CD4-positive, alpha-beta T cell treated with Interleukin-21 for 1 hour (primary cell): ENCODE results near the gene APBB2.

Experiments used
- DNase-seq: peaks from one replicate; pipeline ENCODE4 v3.0.0-alpha.2; 2020

APBB2 gene

DNA sequence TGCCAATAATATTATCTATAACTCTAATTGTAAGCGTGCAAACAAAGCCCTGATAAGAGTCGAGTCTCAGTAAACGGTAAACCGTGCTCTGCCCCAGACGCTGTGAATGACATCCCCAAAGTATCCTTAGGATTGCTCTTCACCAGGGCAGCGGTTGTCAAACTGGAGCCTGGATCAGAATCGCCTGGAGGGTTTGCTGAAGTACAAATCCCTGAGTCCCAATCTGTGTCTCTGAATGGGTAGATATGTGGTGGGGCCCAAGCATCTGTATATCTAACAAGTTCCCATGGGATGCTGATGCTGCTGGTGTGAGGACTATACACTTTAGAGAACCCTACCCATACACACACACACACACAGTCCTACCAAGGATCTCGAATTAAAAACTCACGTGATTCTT lies 813 bp upstream of the APBB2 start:
- no peak for DNase-seq

DNA sequence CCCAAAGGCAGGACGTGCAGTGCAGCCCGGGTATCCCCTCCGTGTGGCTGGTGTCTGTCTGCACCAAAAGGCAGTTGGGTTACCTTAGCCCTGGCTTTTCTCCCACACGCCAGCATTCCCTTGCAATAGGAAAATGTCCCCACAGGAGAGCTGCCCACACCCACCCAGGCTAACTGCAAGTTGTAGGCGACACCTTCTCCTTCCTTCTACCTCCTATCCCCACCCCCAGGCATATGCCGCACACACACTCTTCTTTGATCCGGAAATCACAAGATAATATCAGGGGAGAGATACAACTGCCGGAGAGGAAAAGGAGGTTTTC lies 444 bp upstream of the APBB2 start:
- DNase-seq: no peak

DNA sequence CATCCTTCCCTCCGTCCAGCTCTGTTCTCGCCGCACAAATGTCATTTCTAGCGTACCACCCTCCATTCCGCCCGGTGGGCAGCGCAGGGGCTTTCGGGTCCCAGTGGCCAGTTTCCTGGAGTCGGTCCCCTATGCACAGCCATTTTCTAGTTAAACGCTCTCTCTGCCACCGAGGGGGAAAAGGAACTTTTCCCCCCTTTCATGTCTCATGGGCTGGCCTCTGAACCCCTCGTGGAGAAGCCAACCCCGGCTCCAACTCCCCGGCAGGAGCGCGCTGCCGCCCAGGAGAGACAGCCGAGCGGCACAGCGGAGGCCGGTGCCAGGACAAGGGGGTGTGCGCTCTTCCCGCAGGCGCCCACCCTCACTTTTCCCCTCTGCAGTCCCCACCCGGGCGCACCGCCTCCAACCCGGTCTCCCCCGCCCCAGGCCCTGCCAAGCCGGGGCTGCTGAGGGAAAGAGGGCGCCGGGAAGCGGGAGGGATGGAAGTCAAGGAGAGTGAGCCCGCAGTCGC lies 662 bp downstream of the APBB2 start:
- DNase-seq: no peak

DNA sequence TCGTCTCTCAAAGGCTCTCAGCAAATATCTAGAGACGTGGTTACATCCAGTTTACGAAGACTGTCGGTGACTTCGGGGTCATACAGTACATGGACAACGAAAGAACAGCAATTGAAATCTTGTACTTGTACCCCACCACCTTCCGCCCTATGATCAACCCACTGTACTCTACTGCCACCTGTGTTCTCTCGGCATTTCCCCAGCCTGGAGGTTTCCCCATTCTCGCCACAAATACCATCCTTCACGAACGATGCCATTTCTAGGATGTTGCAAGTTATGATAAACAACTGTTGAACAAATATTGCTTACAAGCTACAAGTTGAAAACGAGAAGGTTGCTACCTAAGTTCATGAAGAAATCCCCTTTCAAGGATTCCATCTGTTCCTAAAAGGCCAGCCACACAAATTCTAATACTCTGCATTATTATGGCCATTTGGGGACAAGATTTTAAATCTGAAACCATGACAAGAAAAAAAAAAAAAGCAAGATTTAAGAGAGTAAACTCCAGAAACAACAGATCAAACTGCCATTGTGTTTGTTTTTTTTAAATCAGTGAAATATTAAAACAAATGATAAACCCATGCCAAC lies 1.6 kb downstream of the APBB2 start:
- peak; percentile 10 for DNase-seq

DNA sequence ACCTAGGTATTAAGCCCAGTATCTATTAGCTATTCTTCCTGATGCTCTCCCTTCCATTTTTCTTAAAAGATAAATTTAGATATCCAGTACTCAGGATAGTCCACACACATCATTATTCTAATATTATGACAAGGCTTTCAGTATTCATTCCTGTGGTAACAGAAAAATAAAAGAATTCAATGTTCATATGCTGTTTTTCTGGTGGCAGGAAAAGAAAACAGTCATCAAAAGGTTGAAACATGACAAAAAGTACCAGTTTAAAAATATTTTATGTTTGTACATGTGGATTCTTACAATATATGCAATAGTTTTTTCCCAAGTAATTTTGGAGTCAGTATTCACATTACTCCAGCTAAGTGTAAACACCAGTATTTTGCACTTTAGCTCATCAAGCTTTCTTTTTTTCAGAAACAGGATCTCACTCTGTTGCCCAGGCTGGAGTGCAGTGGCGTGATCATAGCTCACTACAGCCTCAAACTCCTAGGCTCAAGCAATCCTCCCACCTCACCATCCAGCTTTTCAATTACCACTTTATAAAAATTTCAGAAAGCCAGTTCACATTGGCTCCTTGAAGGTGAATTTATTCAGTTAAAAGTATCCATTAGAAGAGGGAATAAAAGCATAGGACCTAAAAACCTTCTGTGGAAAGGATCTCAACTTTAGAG lies 2.3 kb downstream of the APBB2 start:
- no peak for DNase-seq

DNA sequence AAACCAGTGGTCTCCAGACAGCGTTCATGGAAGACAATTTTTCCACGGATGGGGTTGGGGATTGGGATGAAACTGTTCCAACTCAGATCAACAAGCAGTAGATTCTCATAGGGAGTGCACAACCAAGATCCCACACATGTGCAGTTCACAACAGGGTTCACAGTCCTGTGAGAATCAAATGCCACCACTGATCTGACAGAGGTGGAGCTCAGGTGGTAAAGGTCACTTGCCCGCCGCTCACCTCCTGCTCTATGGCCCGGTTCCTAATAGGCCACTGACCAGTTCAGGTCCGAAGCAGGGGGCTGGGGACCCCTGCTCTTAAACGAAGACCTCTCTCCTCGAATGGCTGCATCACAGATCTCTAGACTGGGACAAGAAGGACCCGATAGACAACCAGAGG lies 4.4 kb downstream of the APBB2 start:
- no peak for DNase-seq

DNA sequence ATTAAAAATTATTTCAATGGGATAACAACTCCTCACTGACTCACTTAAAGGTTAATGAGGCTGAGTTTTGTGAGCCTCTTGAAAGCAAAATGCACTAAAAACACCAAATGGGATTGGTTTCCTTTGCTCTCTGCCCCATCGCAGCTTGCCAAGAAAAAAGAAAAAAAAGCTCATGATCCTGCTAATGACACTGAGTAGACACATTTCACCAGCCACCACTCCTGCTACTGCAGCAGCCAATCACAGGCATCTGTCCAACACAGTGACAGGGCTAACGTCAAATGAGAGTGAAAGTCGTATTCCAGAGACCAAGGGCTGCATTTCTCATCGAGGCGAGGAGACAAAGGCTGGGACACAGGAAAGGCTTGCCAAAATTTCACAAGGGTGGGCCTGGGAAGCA lies 5.2 kb downstream of the APBB2 start:
- DNase-seq: no peak

DNA sequence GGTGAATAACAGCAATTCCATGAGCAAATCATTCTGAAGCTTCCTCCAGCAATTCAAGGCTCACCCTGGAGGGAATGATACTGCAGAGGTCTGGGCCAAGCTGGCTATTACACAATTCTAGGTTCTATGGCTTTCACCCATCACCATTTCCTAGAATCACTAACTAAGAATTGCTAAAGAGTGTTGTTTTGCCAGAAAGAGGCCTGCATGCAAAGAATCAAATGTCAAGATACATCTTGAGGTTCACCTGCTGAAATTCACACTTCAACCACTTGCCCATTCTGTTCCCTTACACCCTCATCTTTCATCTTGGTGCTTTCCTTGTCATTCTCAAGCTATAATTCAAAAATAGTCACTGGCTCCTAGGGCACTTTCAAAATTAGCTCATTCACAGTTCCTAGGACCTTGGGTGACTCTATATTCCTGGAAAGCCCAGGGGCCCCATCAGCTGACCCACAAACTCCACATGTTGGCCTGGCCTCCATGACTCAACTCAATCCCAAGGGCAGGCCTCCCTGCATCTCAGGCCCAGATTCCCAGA lies 7.0 kb downstream of the APBB2 start:
- no peak for DNase-seq

DNA sequence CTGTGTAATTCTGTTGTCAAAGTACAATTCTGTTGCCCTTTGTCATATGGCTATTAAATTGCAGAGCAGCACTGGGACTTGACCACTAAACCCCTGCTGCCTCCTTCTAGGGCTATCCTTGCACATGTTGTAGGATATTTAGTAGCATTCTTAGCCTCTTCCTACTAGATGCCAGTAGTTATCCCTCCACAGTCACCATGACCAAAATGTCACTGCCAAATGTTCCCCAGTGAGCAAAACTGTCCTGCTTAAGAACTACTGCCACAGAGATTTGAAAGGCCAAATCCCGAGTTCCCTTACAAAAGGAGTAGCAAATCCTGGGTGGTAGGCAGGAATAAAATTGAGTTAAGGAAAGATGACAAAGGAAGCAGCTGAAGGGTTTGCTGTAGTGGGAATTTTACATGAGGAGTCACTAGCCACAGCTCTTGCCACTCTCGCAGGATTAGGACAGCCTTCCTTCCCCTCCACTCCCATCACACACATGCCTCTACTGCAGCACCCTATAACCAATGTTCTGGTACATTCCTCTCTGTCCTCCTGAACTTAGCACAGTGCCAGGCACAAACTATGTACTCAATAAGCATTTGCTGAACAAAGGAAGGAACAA lies 8.4 kb downstream of the APBB2 start:
- DNase-seq: no peak

DNA sequence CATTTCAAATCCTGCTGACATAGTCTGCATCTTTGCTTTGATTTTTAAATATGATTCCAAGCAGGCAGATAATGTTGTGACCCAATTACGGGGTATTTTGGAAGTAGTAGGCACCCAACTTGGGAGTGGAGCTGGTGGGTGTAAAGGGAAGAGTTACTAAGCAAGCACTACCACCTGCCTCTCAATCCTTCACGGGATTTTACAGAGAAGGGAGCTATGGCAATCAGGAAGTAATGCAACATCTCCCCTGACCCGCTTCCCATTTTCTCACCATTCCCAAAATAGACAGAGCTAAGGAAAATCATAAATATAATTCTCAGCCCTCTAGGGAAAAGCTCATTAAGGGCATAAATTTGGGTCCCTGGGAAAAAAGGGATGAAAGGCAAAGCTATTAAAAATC lies 9.2 kb downstream of the APBB2 start:
- DNase-seq: no peak

DNA sequence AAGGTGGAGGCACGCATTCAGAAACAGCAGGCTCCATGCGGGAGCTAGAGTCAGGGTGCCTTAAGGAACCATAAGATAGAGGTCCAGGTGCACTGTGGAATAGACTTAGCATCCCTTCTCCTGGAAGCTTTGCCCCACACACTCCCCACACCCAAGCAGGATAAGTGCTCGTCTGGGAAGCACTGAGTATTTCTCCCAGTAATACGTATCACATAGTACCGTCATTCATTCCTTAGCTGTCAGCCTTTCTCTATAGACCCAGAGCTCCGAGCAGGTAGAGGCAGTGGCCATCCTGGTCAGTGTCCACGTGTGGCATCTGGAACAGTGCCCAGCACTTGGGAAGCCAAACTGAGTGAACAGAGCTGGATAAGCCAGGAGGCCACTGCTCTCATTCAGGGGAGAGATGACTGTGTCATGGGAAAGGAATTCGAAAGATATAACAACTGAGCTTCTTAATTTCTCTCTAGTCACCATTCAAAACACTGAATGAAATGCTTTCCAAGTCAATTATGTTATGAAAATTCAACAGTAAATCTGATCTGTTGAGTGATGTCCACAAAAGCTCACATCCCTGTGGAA lies 9.9 kb downstream of the APBB2 start:
- DNase-seq: no peak

DNA sequence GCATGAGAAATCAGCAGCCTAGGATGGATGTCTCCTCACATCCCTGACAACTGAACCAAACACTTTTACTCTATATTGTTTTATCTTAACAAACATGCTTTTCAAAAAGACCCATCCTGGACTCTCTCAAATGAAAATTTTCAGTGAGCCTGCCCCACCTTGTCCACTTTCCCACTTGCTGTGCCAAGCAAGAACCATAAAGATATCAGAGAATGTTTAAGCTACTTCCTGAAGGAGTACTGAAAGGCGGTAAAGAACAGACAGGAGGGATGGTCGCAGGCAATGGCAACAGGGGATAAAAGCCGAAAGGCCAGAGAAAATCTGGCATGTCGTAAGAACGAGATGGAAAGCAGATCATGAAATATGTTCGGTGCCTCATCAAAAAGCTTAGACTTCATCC lies 10.5 kb downstream of the APBB2 start:
- DNase-seq: no peak

DNA sequence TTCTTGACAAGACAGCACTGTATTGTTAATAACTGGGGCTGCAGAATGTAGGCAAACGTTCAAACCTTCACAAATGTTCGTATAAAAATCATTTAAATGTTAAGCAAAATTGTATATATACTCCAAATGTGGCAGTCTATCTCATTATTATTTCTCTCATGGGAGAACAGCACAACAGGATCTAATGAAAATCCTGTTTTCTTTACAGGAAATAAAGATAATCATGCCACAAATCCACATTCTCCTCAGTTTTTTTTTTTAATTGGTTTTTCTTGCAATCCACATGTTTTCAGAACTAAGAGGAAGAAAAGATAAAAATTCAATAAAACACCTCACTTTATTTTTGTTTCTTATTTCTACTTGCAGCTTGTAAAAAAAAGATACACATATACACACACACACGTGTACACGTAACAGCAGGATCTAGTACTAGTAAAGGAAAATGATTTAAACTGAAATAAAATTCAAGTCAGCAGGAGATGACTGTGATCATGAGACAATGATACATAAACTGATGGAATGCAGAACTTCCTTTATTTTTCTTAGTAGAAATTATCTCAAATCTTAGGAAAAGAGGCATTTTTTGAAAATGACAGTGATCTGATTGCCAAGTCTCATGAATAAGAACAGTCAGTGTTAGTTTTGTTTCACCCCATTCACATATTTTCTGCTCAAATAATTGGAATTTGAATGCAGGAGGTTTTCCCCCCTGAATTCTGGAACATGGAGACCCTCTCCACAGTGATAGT lies 11.3 kb downstream of the APBB2 start:
- no peak for DNase-seq

DNA sequence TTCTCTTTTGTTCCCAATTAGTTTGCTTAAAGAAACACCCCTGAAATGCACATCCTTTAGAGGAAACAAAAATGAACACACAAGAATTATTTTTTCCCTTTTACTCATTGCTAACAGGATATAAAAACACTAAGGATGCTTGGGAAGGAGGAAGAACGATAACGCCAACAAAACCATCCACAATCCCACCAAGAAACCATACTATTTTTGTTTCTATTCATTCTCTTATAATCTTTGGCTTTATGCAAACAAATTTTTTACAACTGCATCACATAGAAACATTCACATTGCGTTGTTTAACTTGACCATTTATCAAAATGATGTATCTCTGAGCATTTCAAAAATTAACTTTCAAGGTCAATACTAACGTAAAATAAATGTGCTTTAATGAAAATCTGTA lies 12.0 kb downstream of the APBB2 start:
- no peak for DNase-seq

DNA sequence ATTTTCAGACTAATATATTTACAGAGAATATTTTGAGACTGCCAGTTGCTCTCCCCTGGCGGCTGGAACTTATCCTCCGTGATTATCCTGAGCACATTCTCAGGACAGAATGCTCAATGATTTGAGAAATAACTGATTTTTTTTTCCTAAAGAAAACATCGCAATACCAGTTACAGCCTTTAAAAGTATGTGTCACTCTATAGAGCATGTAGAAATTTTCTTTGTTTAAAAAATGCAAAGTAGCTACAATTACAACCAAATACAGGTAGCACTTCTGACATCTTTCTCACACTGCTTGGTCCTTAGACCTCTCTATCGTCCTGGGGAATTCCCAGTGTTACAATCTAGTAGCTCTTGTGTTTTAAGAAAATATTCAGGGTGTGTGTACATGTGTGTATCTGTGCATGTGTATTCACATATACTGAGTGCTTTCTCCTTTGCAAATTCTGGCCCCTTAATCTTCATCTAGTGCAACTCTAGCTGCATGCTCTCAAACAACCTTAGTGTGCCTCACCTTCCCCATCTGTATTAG lies 13.8 kb downstream of the APBB2 start:
- DNase-seq: no peak

DNA sequence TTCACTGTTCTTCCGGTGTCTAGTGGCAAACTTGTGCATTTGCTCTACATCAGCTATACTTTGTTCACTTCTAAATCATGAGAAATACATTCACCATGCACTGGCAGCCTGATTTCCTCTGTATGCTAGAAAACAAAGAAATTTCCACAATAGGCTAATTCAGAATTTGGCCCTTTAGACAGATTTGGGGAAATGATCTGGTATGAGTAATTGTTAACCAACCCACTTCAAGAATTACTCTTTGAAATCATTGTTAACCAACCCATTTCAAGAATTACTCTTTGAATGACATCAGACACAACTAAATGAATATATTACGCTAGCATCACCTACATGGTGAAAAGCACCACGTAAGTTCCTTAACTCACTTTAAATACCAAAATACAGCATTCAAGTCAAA lies 14.6 kb downstream of the APBB2 start:
- no peak for DNase-seq

DNA sequence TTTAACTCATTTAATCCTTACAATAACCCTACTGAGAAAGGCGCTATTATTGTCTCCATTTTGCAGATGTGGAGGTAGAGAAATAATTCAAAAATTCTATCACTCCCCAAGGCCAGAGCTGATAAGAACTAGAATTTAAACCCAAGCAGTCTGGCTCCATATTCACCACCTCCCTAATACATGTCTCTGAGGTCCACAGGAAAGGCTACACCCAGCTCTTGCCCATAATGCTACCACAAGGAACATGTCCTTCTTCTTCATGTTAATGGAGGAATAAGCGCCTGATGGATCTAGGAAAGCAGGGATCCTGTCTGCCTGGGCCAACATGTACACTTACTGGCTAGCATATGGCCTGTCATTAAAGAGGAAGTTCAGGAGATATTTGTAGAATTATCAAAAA lies 16.3 kb downstream of the APBB2 start:
- no peak for DNase-seq

DNA sequence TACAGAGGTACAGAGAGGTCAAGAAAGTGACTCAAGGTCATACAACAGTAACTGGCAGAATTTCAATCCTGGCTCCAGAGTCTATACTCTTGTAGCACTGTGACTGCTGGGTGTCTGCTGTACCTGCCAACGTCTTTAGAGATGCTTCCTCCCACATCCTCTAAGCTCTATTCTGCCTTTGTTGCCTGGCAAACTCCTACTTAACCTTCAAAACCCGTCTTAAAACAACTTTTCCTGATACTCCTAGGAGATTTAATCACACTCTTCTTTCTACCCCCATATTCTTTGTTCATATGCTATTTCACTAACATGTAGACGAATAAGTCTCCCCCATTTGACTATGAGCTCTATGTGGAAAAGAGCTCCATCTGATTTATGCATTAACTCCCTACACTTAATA lies 16.8 kb downstream of the APBB2 start:
- DNase-seq: no peak

DNA sequence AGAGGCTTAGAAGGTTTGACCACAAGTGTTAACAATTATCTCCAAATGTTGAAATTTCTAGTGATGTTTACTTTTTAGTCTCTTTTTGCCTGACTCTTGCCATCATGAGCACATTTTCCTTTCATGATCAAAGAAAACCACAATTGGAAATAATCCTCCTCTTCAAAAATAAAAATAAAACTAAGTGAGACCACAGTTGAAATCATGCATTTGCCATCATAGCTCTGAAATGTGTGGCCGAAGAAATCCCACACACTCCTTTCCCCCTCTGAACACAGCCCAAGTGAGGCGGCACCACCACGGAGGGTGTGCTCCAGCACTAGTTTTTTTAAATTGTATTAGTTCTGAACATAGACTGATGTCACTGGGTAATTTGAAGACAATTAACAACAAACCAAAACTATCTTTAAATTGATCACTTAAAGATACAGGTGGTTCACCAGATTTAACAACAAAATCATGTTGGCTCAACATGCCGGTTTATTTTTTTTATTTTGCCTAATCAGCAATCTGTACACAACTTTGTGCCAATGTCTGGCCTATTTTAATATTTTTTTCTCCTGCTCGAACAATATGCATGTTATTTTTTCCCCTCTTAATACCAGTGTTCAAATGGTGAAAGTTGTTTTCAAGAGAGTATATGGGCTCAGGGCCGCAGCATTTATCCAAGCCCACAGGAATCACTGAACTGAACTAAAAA lies 17.6 kb downstream of the APBB2 start:
- no peak for DNase-seq

DNA sequence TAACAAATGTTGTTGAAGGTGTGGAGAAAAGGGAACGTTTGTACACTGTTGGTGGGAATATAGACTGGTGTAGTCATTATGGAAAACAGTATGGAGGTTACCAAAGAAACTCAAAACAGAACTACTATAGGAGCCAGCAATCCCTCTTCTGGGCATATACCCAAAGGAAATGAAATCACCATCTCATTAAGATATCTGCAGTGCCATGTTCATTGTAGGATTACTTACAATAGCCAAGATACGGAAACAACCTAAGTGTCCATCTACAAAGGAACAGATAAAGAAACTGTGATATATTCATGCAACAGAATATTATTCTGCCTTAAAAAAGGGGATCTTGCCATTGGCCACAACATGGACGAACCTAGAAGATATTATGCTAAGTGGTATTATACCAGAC lies 22.2 kb downstream of the APBB2 start:
- no peak for DNase-seq

DNA sequence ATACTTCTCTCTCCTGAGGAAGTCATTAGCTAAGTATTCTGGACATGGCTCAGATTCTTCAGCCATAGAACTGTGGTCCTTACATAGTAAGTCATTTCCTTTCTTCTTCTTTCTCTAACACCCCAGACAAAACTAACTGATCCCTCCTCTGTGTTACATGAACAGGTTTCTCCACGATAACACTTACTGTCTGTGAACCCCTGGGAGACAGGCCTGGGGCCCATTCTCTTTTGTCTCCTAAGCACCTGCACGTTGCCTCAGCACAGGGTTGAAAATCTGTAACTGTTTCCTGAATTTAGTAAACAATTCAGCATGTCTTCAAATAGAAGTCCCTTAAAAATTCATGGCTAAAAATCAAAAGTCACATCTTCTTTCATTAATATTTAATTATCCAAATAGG lies 24.7 kb downstream of the APBB2 start:
- DNase-seq: no peak

DNA sequence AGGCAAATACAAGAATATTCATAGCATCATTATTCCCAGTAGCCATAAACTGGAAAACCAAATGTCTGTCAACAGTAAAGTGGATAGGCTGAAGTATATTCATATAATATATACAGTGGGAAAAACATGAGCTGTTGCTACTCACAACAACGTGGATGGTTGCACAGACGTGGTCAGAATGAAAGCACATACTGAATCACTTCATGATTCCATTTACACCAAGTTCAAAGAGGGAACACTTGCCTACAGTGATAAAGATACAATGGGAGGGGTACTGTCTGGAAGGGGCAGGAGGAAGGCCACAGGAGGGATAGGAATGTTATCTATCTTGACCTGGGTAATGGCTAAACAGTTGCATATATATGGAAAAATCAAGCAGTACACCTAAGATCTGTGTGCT lies 25.3 kb downstream of the APBB2 start:
- no peak for DNase-seq
